BJ (cell line): ENCODE results near the gene ZBED5. TPM values are rescaled to one million over a fixed set of nuclear protein-coding genes. Genes with fewer than 3 reads are reported as not detected.

Source experiments
- CTCF ChIA-PET: fragments of 350-600 bp; formaldehyde crosslinking; extraction: SDS; loops from one replicate; lab custom pipeline; 2021; ENCODE audit warnings: antibody characterized with exemption, inconsistent platforms; lab: Yijun Ruan, JAX
- POLR2A ChIA-PET: fragments of 300-600 bp; sonication (Branson Sonifier 250); formaldehyde crosslinking; extraction: SDS; loops from one replicate; lab custom pipeline; 2021; ENCODE audit warnings: antibody characterized with exemption; lab: Charles Lee
- DNase-seq: peaks from one replicate; pipeline ENCODE4 v3.0.0-alpha.2; 2011; ENCODE audit warnings: low read depth
- H3K27me3 ChIP-seq: 2 replicates; pipeline ENCODE4 v1.6.0; 2011; ENCODE audit warnings: low read length; ENCODE audit not compliant: control insufficient read depth, insufficient read depth
- H3K36me3 ChIP-seq: 2 replicates; pipeline ENCODE4 v1.5.1; 2011; ENCODE audit warnings: low read length; ENCODE audit not compliant: control insufficient read depth, insufficient read depth
- H3K4me3 ChIP-seq: 2 replicates; pipeline ENCODE4 v1.5.1; 2011; ENCODE audit warnings: low read depth, mild to moderate bottlenecking, control low read depth, low read length
- CTCF ChIP-seq: IDR thresholded peaks from 2 replicates; pipeline ENCODE4 v1.5.1; 2011; ENCODE audit warnings: low read depth, mild to moderate bottlenecking, control low read depth, inconsistent platforms, low read length, moderate library complexity; ENCODE audit not compliant: insufficient read depth
- polyA plus RNA-seq: library from polyadenylated mRNA; depleted of rRNA; stranded (reverse); fragments of >200 nt; gene quantifications from 2 replicates; pipeline ENCODE4 v1.2.3, GENCODE V29; 2011

The ZBED5 gene
- polyA plus RNA-seq, 1 experiment, result 43.0 TPM

- ChIA-PET CTCF (interaction anchor here (0.6 kb wide), 1 partner anchor 17 kb away, joined by 3 read pairs; no protein-coding TSS in a partner anchor), POLR2A (no interaction called here)
These were observed 2.6 kb downstream of the ZBED5 start for GRCh38 chr11:10855295-10855694.

GRCh38 chr11:10847960-10848860 lies 9.6 kb downstream of the ZBED5 start:
- CTCF ChIA-PET, result interaction anchor here (0.6 to 1.7 kb wide), 8 partner anchors 9 to 104 kb away, joined by 3 to 5 read pairs (median 4); no protein-coding TSS in a partner anchor
- Histone ChIP-seq H3K36me3 (0 out of 2 replicates have a peak, but pooled peaks cover 1% of the 10 kb centered on the region), H3K27me3 (no peaks in the 10 kb centered on the region), H3K4me3 (no peak overlapping the region)
- TF ChIP-seq CTCF, result no peak
- POLR2A ChIA-PET, result interaction anchor here (1.2 kb wide), 1 partner anchor 10 kb away, joined by 4 read pairs; the partner anchor contains the start of gene ZBED5
- no peak for DNase-seq

More at GRCh38 chr11:10855295-10855694, 2.6 kb downstream of the ZBED5 start:
- H3K27me3 ChIP-seq, result no peaks in the 10 kb centered on the region
- no peak overlapping the region for H3K4me3 ChIP-seq
- peaks cover 3% of the 10 kb centered on the region; the same call in 1 of the 2 replicates for H3K36me3 ChIP-seq
- no peak for TF ChIP-seq CTCF
- DNase-seq, result no peak

GRCh38 chr11:10846660-10847059 lies 11.2 kb downstream of the ZBED5 start:
- ChIA-PET CTCF (interaction anchor here (1.2 kb wide), 1 partner anchor 54 kb away, joined by 3 read pairs; no protein-coding TSS in a partner anchor), POLR2A (no interaction called here)
- no peak for DNase-seq
- Histone ChIP-seq H3K4me3 (no peak overlapping the region), H3K36me3 (no peaks in the 10 kb centered on the region), H3K27me3 (no peaks in the 10 kb centered on the region)
- no peak for TF ChIP-seq CTCF

GRCh38 chr11:10845589-10845988 lies 12.3 kb downstream of the ZBED5 start:
- POLR2A ChIA-PET, result no interaction called here
- no peak for DNase-seq
- no peak for TF ChIP-seq CTCF
- Histone ChIP-seq H3K36me3 (no peaks in the 10 kb centered on the region), H3K27me3 (no peaks in the 10 kb centered on the region), H3K4me3 (no peak overlapping the region)
- CTCF ChIA-PET, result interaction anchor here (1.1 to 1.2 kb wide), 2 partner anchors 53 to 55 kb away, joined by 3 read pairs; no protein-coding TSS in a partner anchor

- no peak for TF ChIP-seq CTCF
- CTCF ChIA-PET, result interaction anchor here (0.8 to 1.1 kb wide), 2 partner anchors 10 to 53 kb away, joined by 3 read pairs; no protein-coding TSS in a partner anchor
- Histone ChIP-seq H3K27me3 (no peaks in the 10 kb centered on the region), H3K36me3 (no peaks in the 10 kb centered on the region), H3K4me3 (no peak overlapping the region)
- POLR2A ChIA-PET, result interaction anchor here (0.6 kb wide), 2 partner anchors 21 to 40 kb away, joined by 3 to 5 read pairs; no protein-coding TSS in a partner anchor
- DNase-seq, result no peak
These were observed 13.1 kb downstream of the ZBED5 start for GRCh38 chr11:10844796-10845195.
